Right cardiac atrium (tissue), 5 donors: Measurements from ENCODE around the gene METRN. TPM values are rescaled to one million over a fixed set of nuclear protein-coding genes. Genes with fewer than 3 reads are reported as not detected.
A peak's percentile ranks its signal among the peaks of the same experiment; 100 is the strongest.
"Not testable (repeated sequence)": the region's sequence is repeated elsewhere in the genome, so short reads cannot be mapped to it uniquely, and the experiment has no call there.

ENCODE experiments used
- ATAC-seq, 2 donors: fragments of 200-7000 bp; cut with Tn5 transposase; one replicate each; pipeline versions ENCODE4 v1.8.0 to v1.9.1; 2020; ENCODE audit warnings: moderate library complexity in 2 of 2, mild to moderate bottlenecking in 1 of 2
- DNase-seq, 3 donors: peaks; one replicate each; pipeline ENCODE4 v3.0.0-alpha.2; 2020
- H3K27ac ChIP-seq: one replicate; pipeline ENCODE4 v1.5.1; 2013; ENCODE audit warnings: mild to moderate bottlenecking, low read length, control low read depth, moderate library complexity
- H3K27me3 ChIP-seq: one replicate; pipeline ENCODE4 v1.6.1; 2013; ENCODE audit not compliant: control insufficient read depth, insufficient read depth
- H3K4me1 ChIP-seq: one replicate; pipeline ENCODE4 v1.6.1; 2013; ENCODE audit warnings: low read length; ENCODE audit not compliant: control insufficient read depth, insufficient read depth
- H3K4me3 ChIP-seq: one replicate; pipeline ENCODE4 v1.5.1; 2013; ENCODE audit warnings: low read length, control low read depth
- H3K9me3 ChIP-seq: one replicate; pipeline ENCODE4 v1.6.1; 2013; ENCODE audit warnings: low read length; ENCODE audit not compliant: control insufficient read depth
- WGBS: extraction: QIAGEN DNeasy Blood & Tissue Kit; methylation state at CpG from one replicate; pipeline ENCODE4 v1.1.7; 2013; 5-methylcytosine and 5-hydroxymethylcytosine counted together
- intact Hi-C, 4 donors: fragments of 100-400 bp; cut with DNase I; formaldehyde crosslinking; loops; one replicate each; pipeline versions ENCODE4 v1.11.0 to v1.14.0; 2022 to 2023
- polyA plus RNA-seq: library from polyadenylated mRNA; stranded (reverse); fragments of 200-250 nt; gene quantifications from one replicate; pipeline ENCODE4 v1.2.3, GENCODE V29; 2013
- total RNA-seq, 4 donors: library from RNA; stranded (reverse); fragmentation: NEBNext Ultra II Directional; extraction: Animal tissue kit (Norgen Biotek cat#: 25700); gene quantifications; one replicate each; pipeline ENCODE4 v1.2.1, GENCODE V29; 2021
- donor health status: healthy with polysubstance abuse.
- donor health status: DM: no; HTN: yes; CAD: no.
- donor health status: DM: no; HTN: no; CAD: no.
- donor health status: DM: no; HTN: yes; CAD: no; lungs with severe emphysema.
- donor health status: DM: yes; HTN: yes; CAD: no.

Gene METRN
- total and polyA plus RNA-seq, 5 donors, result 65.2 to 75.0 (median 68.2) TPM

GRCh38 chr16:745739-746138 is 30.8 kb downstream of the METRN start:
- H3K27ac ChIP-seq, result no peak overlapping the region
- H3K4me1 ChIP-seq, result no peaks in the 10 kb centered on the region
- ATAC-seq (no peak), DNase-seq (peak in 1 of 3 donors; percentile 40)
- intact Hi-C loops, result no loop called here
- no peaks in the 10 kb centered on the region for H3K9me3 ChIP-seq
- H3K27me3 ChIP-seq, result no peaks in the 10 kb centered on the region
- no peak overlapping the region for H3K4me3 ChIP-seq
- WGBS, result 4% methylated on average over 14 of the region's 14 CpGs

GRCh38 chr16:746637-747036 is 31.7 kb downstream of the METRN start:
- intact Hi-C loops, result no loop called here
- no peak for ATAC-seq

GRCh38 chr16:747978-748746 is 33.2 kb downstream of the METRN start:
- no peaks in the 10 kb centered on the region for H3K27me3 ChIP-seq
- ATAC-seq (no peak), DNase-seq (peak in 1 of 3 donors; percentile 45)
- H3K4me1 ChIP-seq, result no peaks in the 10 kb centered on the region
- no peaks in the 10 kb centered on the region for H3K9me3 ChIP-seq
- intact Hi-C loops, result no loop called here
- H3K4me3 ChIP-seq, result no peak overlapping the region
- WGBS, result 80% methylated on average over 39 of the region's 39 CpGs
- H3K27ac ChIP-seq, result no peak overlapping the region

More at GRCh38 chr16:746637-747036, 31.7 kb downstream of the METRN start:
- H3K9me3 ChIP-seq, result no peaks in the 10 kb centered on the region
- no peak overlapping the region for H3K4me3 ChIP-seq
- WGBS, result 77% methylated on average over 13 of the region's 13 CpGs
- no peaks in the 10 kb centered on the region for H3K4me1 ChIP-seq
- no peak overlapping the region for H3K27ac ChIP-seq
- H3K27me3 ChIP-seq, result no peaks in the 10 kb centered on the region
- no peak for DNase-seq

- H3K4me1 ChIP-seq, result no peaks in the 10 kb centered on the region
- ATAC-seq (no peak), DNase-seq (peak in 1 of 3 donors; percentile 29)
- H3K9me3 ChIP-seq, result no peaks in the 10 kb centered on the region
- WGBS, result 78% methylated on average over 6 of the region's 6 CpGs
- intact Hi-C loops, result no loop called here
- H3K27ac ChIP-seq, result no peak overlapping the region
- no peak overlapping the region for H3K4me3 ChIP-seq
- no peaks in the 10 kb centered on the region for H3K27me3 ChIP-seq
Observed at GRCh38 chr16:749010-749409, 34.1 kb downstream of the METRN start.

- no peaks in the 10 kb centered on the region for H3K4me1 ChIP-seq
- 52% methylated on average over 9 of the region's 9 CpGs for WGBS
- no peak overlapping the region for H3K4me3 ChIP-seq
- H3K27ac ChIP-seq, result no peak overlapping the region
- ATAC-seq (no peak), DNase-seq (peak in 1 of 3 donors; percentile 4)
- intact Hi-C loops, result no loop called here
- no peaks in the 10 kb centered on the region for H3K27me3 ChIP-seq
- H3K9me3 ChIP-seq, result no peaks in the 10 kb centered on the region
Observed at GRCh38 chr16:750485-750884, 35.6 kb downstream of the METRN start.

- 53% methylated on average over 39 of the region's 39 CpGs for WGBS
- Histone ChIP-seq H3K27ac (no peak overlapping the region), H3K27me3 (no peaks in the 10 kb centered on the region), H3K4me3 (no peak overlapping the region), H3K4me1 (no peaks in the 10 kb centered on the region), H3K9me3 (no peaks in the 10 kb centered on the region)
- intact Hi-C loops, result no loop called here
- DNase-seq, result peak in 2 of 3 donors; percentile 68 to 75
- ATAC-seq, result peak; percentile 82 to 89
Observed at GRCh38 chr16:751152-752006, 36.5 kb downstream of the METRN start.

GRCh38 chr16:752007-752312 is 37.0 kb downstream of the METRN start:
- H3K27ac ChIP-seq, result no peak overlapping the region
- no peak for DNase-seq
- WGBS, result 35% methylated on average over 10 of the region's 10 CpGs

GRCh38 chr16:754121-754607 is 39.2 kb downstream of the METRN start:
- H3K4me1 ChIP-seq, H3K27ac ChIP-seq, H3K9me3 ChIP-seq, DNase-seq, H3K27me3 ChIP-seq, ATAC-seq, H3K4me3 ChIP-seq, intact Hi-C loops: not testable (repeated sequence)
- 88% methylated on average over 11 of the region's 11 CpGs for WGBS

More at GRCh38 chr16:752007-752312, 37.0 kb downstream of the METRN start:
- no peak overlapping the region for H3K4me3 ChIP-seq
- ATAC-seq, result no peak
- intact Hi-C loops, result no loop called here
- no peaks in the 10 kb centered on the region for H3K4me1 ChIP-seq
- H3K9me3 ChIP-seq, result no peaks in the 10 kb centered on the region
- no peaks in the 10 kb centered on the region for H3K27me3 ChIP-seq

GRCh38 chr16:754656-755055 is 39.7 kb downstream of the METRN start:
- WGBS, result 62% methylated on average over 11 of the region's 11 CpGs
- DNase-seq (peak in 1 of 3 donors; percentile 24), ATAC-seq (no peak)
- Histone ChIP-seq H3K4me1 (no peaks in the 10 kb centered on the region), H3K27ac (no peak overlapping the region), H3K9me3 (no peaks in the 10 kb centered on the region), H3K4me3 (no peak overlapping the region), H3K27me3 (no peaks in the 10 kb centered on the region)
- intact Hi-C loops, result no loop called here

GRCh38 chr16:756428-756827 is 41.5 kb downstream of the METRN start:
- Histone ChIP-seq H3K4me1 (no peaks in the 10 kb centered on the region), H3K27me3 (no peaks in the 10 kb centered on the region), H3K4me3 (no peak overlapping the region), H3K9me3 (no peaks in the 10 kb centered on the region), H3K27ac (no peak overlapping the region)
- 94% methylated on average over 5 of the region's 5 CpGs for WGBS
- intact Hi-C loops, result no loop called here
- ATAC-seq, result no peak
- DNase-seq, result no peak
